Gastrocnemius medialis (tissue), 4 donors: Measurements from ENCODE around the gene PDCD1LG2.

ENCODE experiments used
- POLR2A ChIP-seq, 2 donors: fragments of 450-650 bp; IDR thresholded peaks; one replicate each; pipeline ENCODE4 v1.6.1; 2017; ENCODE audit warnings: antibody characterized with exemption in 2 of 2, mild to moderate bottlenecking in 2 of 2, moderate library complexity in 2 of 2
- TF ChIP-seq, protein P1 (sequence below), 5 experiments: fragments of 450-650 bp in 3 of 5; fragments of 200-600 bp in 2 of 5; sonication (generic) in 2 of 5; IDR thresholded peaks in 4 of 5; conservative IDR thresholded peaks in 1 of 5; 1 replicate in 4 of 5; 2 replicates in 1 of 5; pipeline ENCODE4 v1.5.1; 2016 to 2019; ENCODE audit warnings: antibody characterized with exemption in 5 of 5, mild to moderate bottlenecking in 3 of 5, moderate library complexity in 3 of 5

GRCh38 chr9:5486988-5487387 is 23.3 kb upstream of the PDCD1LG2 start:
- TF ChIP-seq, protein P1, sequence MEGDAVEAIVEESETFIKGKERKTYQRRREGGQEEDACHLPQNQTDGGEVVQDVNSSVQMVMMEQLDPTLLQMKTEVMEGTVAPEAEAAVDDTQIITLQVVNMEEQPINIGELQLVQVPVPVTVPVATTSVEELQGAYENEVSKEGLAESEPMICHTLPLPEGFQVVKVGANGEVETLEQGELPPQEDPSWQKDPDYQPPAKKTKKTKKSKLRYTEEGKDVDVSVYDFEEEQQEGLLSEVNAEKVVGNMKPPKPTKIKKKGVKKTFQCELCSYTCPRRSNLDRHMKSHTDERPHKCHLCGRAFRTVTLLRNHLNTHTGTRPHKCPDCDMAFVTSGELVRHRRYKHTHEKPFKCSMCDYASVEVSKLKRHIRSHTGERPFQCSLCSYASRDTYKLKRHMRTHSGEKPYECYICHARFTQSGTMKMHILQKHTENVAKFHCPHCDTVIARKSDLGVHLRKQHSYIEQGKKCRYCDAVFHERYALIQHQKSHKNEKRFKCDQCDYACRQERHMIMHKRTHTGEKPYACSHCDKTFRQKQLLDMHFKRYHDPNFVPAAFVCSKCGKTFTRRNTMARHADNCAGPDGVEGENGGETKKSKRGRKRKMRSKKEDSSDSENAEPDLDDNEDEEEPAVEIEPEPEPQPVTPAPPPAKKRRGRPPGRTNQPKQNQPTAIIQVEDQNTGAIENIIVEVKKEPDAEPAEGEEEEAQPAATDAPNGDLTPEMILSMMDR (IDR thresholded peaks at IDR 0.05 in 4 of 5, conservative IDR thresholded peaks at IDR 0.05 in 1 of 5) = no peak
- no peak for TF ChIP-seq POLR2A (IDR thresholded peaks at IDR 0.05)
